Heart left ventricle (tissue), 13 donors: ENCODE results near the gene GPR161.

Experiments
- POLR2A ChIP-seq, 2 donors: fragments of 450-650 bp; IDR thresholded peaks; one replicate each; pipeline ENCODE4 v1.6.1; 2017; ENCODE audit warnings: antibody characterized with exemption in 2 of 2, mild to moderate bottlenecking in 2 of 2, moderate library complexity in 2 of 2
- TF ChIP-seq, protein P1 (sequence below), 12 donors: fragments of 200-600 bp; sonication (generic) in 4 of 12; IDR thresholded peaks; one replicate each; pipeline versions ENCODE4 v1.5.0 to v1.8.0; 2018 to 2022; ENCODE audit warnings: antibody characterized with exemption in 12 of 12, mild to moderate bottlenecking in 5 of 12
- donor health status: ischemic (EF 13 %, LVEDD 7.1; RV severe dilation, severe dysfunction).
- donor health status: DM: no; HTN: yes; CAD: no.
- donor health status: DM: no; HTN: no; CAD: no.
- donor health status: ischemic (EF 25% LVEDD 6.9; RV normal size, moderate dysfunction).
- donor health status: ischemic (EF 25% LVEDD 5.7; RV mildly dilated, moderate dysfunction).
- donor health status: ischemic (EF 35%, LVEDD 5.7; RV mildly dilated, moderate dysfunction).
- donor health status: nonischemic (EF 11% LVEDD 7.7; RV severe dilation, severe dysfunction).
- donor health status: DM: yes; HTN: yes; CAD: no.
- donor health status: PGD.
- donor health status: ischemic (EF 29% LVEDD 5.4; RV normal size, mild dysfunction).
- donor health status: nonischemic (EF 23%, LVEDD 6.1; RV moderate dilation, normal function).

- TF ChIP-seq, protein P1, sequence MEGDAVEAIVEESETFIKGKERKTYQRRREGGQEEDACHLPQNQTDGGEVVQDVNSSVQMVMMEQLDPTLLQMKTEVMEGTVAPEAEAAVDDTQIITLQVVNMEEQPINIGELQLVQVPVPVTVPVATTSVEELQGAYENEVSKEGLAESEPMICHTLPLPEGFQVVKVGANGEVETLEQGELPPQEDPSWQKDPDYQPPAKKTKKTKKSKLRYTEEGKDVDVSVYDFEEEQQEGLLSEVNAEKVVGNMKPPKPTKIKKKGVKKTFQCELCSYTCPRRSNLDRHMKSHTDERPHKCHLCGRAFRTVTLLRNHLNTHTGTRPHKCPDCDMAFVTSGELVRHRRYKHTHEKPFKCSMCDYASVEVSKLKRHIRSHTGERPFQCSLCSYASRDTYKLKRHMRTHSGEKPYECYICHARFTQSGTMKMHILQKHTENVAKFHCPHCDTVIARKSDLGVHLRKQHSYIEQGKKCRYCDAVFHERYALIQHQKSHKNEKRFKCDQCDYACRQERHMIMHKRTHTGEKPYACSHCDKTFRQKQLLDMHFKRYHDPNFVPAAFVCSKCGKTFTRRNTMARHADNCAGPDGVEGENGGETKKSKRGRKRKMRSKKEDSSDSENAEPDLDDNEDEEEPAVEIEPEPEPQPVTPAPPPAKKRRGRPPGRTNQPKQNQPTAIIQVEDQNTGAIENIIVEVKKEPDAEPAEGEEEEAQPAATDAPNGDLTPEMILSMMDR (IDR thresholded peaks at IDR 0.05): no peak
- no peak for TF ChIP-seq POLR2A (IDR thresholded peaks at IDR 0.05)
These were observed 50.3 kb downstream of the GPR161 start for GRCh38 chr1:168086438-168086837.
